HEK293 (cell line): ENCODE measurements around the gene C2orf49.
A peak's percentile ranks its signal among the peaks of the same experiment; 100 is the strongest.

Experiments used
- CTCF ChIA-PET: fragments of 350-600 bp; formaldehyde crosslinking; extraction: SDS; loops from one replicate; lab custom pipeline; 2021; ENCODE audit warnings: antibody characterized with exemption; lab: Yijun Ruan, JAX
- POLR2A ChIA-PET: fragments of 300-600 bp; formaldehyde crosslinking; extraction: SDS; loops from one replicate; lab custom pipeline; 2020; ENCODE audit warnings: antibody characterized with exemption, inconsistent platforms; lab: Yijun Ruan, JAX
- H3K27ac ChIP-seq: fragments of 200-500 bp; sonication (Bioruptor generic); 2 replicates; pipeline ENCODE4 v1.5.1; 2014; ENCODE audit warnings: low read depth, low read length, control low read depth, inconsistent platforms; ENCODE audit errors: extremely low read depth
- H3K36me3 ChIP-seq, 2 experiments: fragments of 200-500 bp in 1 of 2; sonication (Bioruptor generic) in 1 of 2; 1 replicate in 1 of 2; 2 replicates in 1 of 2; pipeline ENCODE4 v1.5.1; 2014 to 2017; ENCODE audit warnings: inconsistent platforms in 2 of 2, low read length in 2 of 2; ENCODE audit not compliant: control insufficient read depth in 2 of 2, insufficient read depth in 1 of 2
- H3K4me1 ChIP-seq: fragments of 200-500 bp; sonication (Bioruptor generic); 2 replicates; pipeline ENCODE4 v1.5.1; 2014; ENCODE audit warnings: mild to moderate bottlenecking, low read length, inconsistent platforms; ENCODE audit not compliant: control insufficient read depth, insufficient read depth
- H3K4me3 ChIP-seq: 2 replicates; pipeline ENCODE4 v1.5.1; 2011; ENCODE audit warnings: low read depth, mild to moderate bottlenecking, control low read depth, low read length, moderate library complexity
- H3K9me3 ChIP-seq: fragments of 200-500 bp; sonication (Bioruptor generic); 2 replicates; pipeline ENCODE4 v1.5.1; 2014; ENCODE audit warnings: low read depth, low read length, inconsistent platforms; ENCODE audit not compliant: control insufficient read depth, insufficient read depth
- FEZF1 ChIP-seq: fragments of 450-650 bp; formaldehyde crosslinking; IDR thresholded peaks from 2 replicates; pipeline ENCODE4 v1.5.1; 2016; ENCODE audit warnings: missing biosample characterization, missing genetic modification characterization
- HOXD13 ChIP-seq: sonication (generic); formaldehyde crosslinking; IDR thresholded peaks from 2 replicates; pipeline ENCODE4 v1.8.0; 2022; ENCODE audit warnings: missing genetic modification reagents, borderline replicate concordance
- IKZF3 ChIP-seq: fragments of 450-650 bp; IDR thresholded peaks from 2 replicates; pipeline ENCODE4 v1.5.0; 2018; ENCODE audit warnings: missing biosample characterization, mild to moderate bottlenecking, missing genetic modification characterization, moderate library complexity
- KLF17 ChIP-seq: fragments of 450-650 bp; formaldehyde crosslinking; IDR thresholded peaks from 2 replicates; pipeline ENCODE4 v1.5.1; 2016; ENCODE audit warnings: missing biosample characterization, missing genetic modification characterization
- MZF1 ChIP-seq: fragments of 450-650 bp; formaldehyde crosslinking; IDR thresholded peaks from 2 replicates; pipeline ENCODE4 v1.5.1; 2017; ENCODE audit warnings: missing biosample characterization, missing genetic modification characterization, borderline replicate concordance
- OSR2 ChIP-seq: fragments of 450-650 bp; formaldehyde crosslinking; IDR thresholded peaks from 2 replicates; pipeline ENCODE4 v1.5.1; 2016; ENCODE audit warnings: missing biosample characterization, missing genetic modification characterization
- PATZ1 ChIP-seq: fragments of 450-650 bp; formaldehyde crosslinking; IDR thresholded peaks from 2 replicates; pipeline ENCODE4 v1.5.1; 2016; ENCODE audit warnings: missing biosample characterization, missing genetic modification characterization
- SCRT2 ChIP-seq: fragments of 450-650 bp; formaldehyde crosslinking; IDR thresholded peaks from 2 replicates; pipeline ENCODE4 v1.5.1; 2016; ENCODE audit warnings: missing biosample characterization, missing genetic modification characterization
- SP3 ChIP-seq: fragments of 450-650 bp; formaldehyde crosslinking; IDR thresholded peaks from 2 replicates; pipeline ENCODE4 v1.5.1; 2016; ENCODE audit warnings: missing biosample characterization, missing genetic modification characterization
- SP7 ChIP-seq: fragments of 450-650 bp; formaldehyde crosslinking; IDR thresholded peaks from 2 replicates; pipeline ENCODE4 v1.5.1; 2016; ENCODE audit warnings: missing biosample characterization, missing genetic modification characterization
- TRIM28 ChIP-seq: IDR thresholded peaks from 2 replicates; pipeline ENCODE4 v1.6.1; 2011; ENCODE audit warnings: low read length, control low read depth, borderline replicate concordance
- ZFP3 ChIP-seq: fragments of 450-650 bp; formaldehyde crosslinking; IDR thresholded peaks from 2 replicates; pipeline ENCODE4 v1.5.1; 2016; ENCODE audit warnings: low read depth, missing biosample characterization, missing genetic modification characterization
- ZFP41 ChIP-seq: fragments of 450-650 bp; formaldehyde crosslinking; IDR thresholded peaks from 2 replicates; pipeline ENCODE4 v1.5.1; 2016; ENCODE audit warnings: missing biosample characterization, missing genetic modification characterization, borderline replicate concordance
- ZIC2 ChIP-seq: fragments of 450-650 bp; formaldehyde crosslinking; IDR thresholded peaks from 2 replicates; pipeline ENCODE4 v1.5.1; 2016; ENCODE audit warnings: missing biosample characterization, missing genetic modification characterization
- ZNF133 ChIP-seq: fragments of 450-650 bp; formaldehyde crosslinking; IDR thresholded peaks from 2 replicates; pipeline ENCODE4 v1.5.1; 2016; ENCODE audit warnings: missing biosample characterization, missing genetic modification characterization
- ZNF155 ChIP-seq: fragments of 450-650 bp; formaldehyde crosslinking; IDR thresholded peaks from 2 replicates; pipeline ENCODE4 v1.5.1; 2016; ENCODE audit warnings: missing biosample characterization, missing genetic modification characterization
- ZNF18 ChIP-seq: fragments of 450-650 bp; formaldehyde crosslinking; IDR thresholded peaks from 2 replicates; pipeline ENCODE4 v1.5.1; 2016; ENCODE audit warnings: missing biosample characterization, missing genetic modification characterization
- ZNF248 ChIP-seq: fragments of 450-650 bp; formaldehyde crosslinking; IDR thresholded peaks from 2 replicates; pipeline ENCODE4 v1.5.1; 2017; ENCODE audit warnings: missing biosample characterization, missing genetic modification characterization
- ZNF280C ChIP-seq: fragments of 450-650 bp; formaldehyde crosslinking; IDR thresholded peaks from 2 replicates; pipeline ENCODE4 v1.5.1; 2016; ENCODE audit warnings: missing biosample characterization, missing genetic modification characterization
- ZNF302 ChIP-seq: fragments of 450-650 bp; formaldehyde crosslinking; IDR thresholded peaks from 2 replicates; pipeline ENCODE4 v1.5.1; 2016; ENCODE audit warnings: missing biosample characterization, missing genetic modification characterization, low read depth
- ZNF488 ChIP-seq: fragments of 450-650 bp; formaldehyde crosslinking; IDR thresholded peaks from 2 replicates; pipeline ENCODE4 v1.5.1; 2016; ENCODE audit warnings: missing biosample characterization, missing genetic modification characterization
- ZNF501 ChIP-seq: fragments of 450-650 bp; formaldehyde crosslinking; IDR thresholded peaks from 2 replicates; pipeline ENCODE4 v1.5.1; 2016; ENCODE audit warnings: missing biosample characterization, missing genetic modification characterization
- ZNF521 ChIP-seq: fragments of 450-650 bp; formaldehyde crosslinking; IDR thresholded peaks from 2 replicates; pipeline ENCODE4 v1.5.1; 2017; ENCODE audit warnings: missing biosample characterization, mild to moderate bottlenecking, missing genetic modification characterization
- ZNF555 ChIP-seq: fragments of 450-650 bp; formaldehyde crosslinking; conservative IDR thresholded peaks from 2 replicates; pipeline ENCODE4 v1.5.1; 2017; ENCODE audit warnings: missing biosample characterization, mild to moderate bottlenecking, missing genetic modification characterization, inconsistent platforms
- ZNF600 ChIP-seq: fragments of 450-650 bp; formaldehyde crosslinking; IDR thresholded peaks from 2 replicates; pipeline ENCODE4 v1.5.1; 2016; ENCODE audit warnings: missing biosample characterization, missing genetic modification characterization
- ZNF664 ChIP-seq: fragments of 450-650 bp; formaldehyde crosslinking; IDR thresholded peaks from 2 replicates; pipeline ENCODE4 v1.5.1; 2016; ENCODE audit warnings: missing biosample characterization, missing genetic modification characterization
- ZNF692 ChIP-seq: fragments of 450-650 bp; formaldehyde crosslinking; IDR thresholded peaks from 2 replicates; pipeline ENCODE4 v1.5.1; 2016; ENCODE audit warnings: missing biosample characterization, missing genetic modification characterization
- ZNF701 ChIP-seq: fragments of 450-650 bp; formaldehyde crosslinking; IDR thresholded peaks from 2 replicates; pipeline ENCODE4 v1.5.1; 2016; ENCODE audit warnings: missing biosample characterization, missing genetic modification characterization
- ZNF707 ChIP-seq: fragments of 450-650 bp; formaldehyde crosslinking; IDR thresholded peaks from 2 replicates; pipeline ENCODE4 v1.5.1; 2016; ENCODE audit warnings: missing biosample characterization, missing genetic modification characterization
- ZNF843 ChIP-seq: fragments of 450-650 bp; formaldehyde crosslinking; IDR thresholded peaks from 2 replicates; pipeline ENCODE4 v1.5.1; 2016; ENCODE audit warnings: missing biosample characterization, missing genetic modification characterization
- ZXDB ChIP-seq: fragments of 450-650 bp; formaldehyde crosslinking; IDR thresholded peaks from 2 replicates; pipeline ENCODE4 v1.5.1; 2016; ENCODE audit warnings: missing biosample characterization, missing genetic modification characterization

Gene C2orf49

GRCh38 chr2:105320651-105321215, 16.6 kb upstream of the C2orf49 start:
- Histone ChIP-seq H3K4me3 (no peak overlapping the region), H3K4me1 (peaks cover 14% of the 10 kb centered on the region), H3K27ac (no peak overlapping the region), H3K9me3 (no peaks in the 10 kb centered on the region), H3K36me3 (peaks cover 0 to 5% of the 10 kb centered on the region in 2 experiments; a peak in 2 of 3 replicates)
- ChIA-PET POLR2A (no interaction called here), CTCF (interaction anchor here (0.5 to 0.6 kb wide), 2 partner anchors 19 to 204 kb away, joined by 3 to 4 read pairs; no protein-coding TSS in a partner anchor)
- TF ChIP-seq ZNF555 (tag by site-specific recombination) (no peak), MZF1 (peak; percentile 85), ZNF501 (no peak), ZNF701 (no peak), SCRT2 (tag by site-specific recombination) (no peak), ZNF707 (tag by site-specific recombination) (no peak), ZNF155 (tag by site-specific recombination) (no peak), OSR2 (tag by site-specific recombination) (peak; percentile 46; the same call in 1 of the 2 replicates), ZNF600 (tag by site-specific recombination) (peak; percentile 69; the same call in 1 of the 2 replicates), ZFP3 (no peak), SP7 (peak; percentile 83), KLF17 (tag by site-specific recombination) (0 out of 2 replicates have a peak, but pooled peaks have one; percentile 62), ZNF664 (no peak), ZNF843 (tag by site-specific recombination) (0 out of 2 replicates have a peak, but pooled peaks have one; percentile 33), HOXD13 (CRISPR knock-in tag) (no peak), ZFP41 (tag by site-specific recombination) (no peak), ZNF692 (tag by site-specific recombination) (no peak), IKZF3 (tag by site-specific recombination) (no peak), ZNF488 (tag by site-specific recombination) (no peak), FEZF1 (tag by site-specific recombination) (peak; percentile 36; the same call in 1 of the 2 replicates), TRIM28 (no peak), ZNF302 (tag by site-specific recombination) (no peak), PATZ1 (tag by site-specific recombination) (no peak), ZNF248 (tag by site-specific recombination) (no peak), ZXDB (tag by site-specific recombination) (0 out of 2 replicates have a peak, but pooled peaks have one; percentile 20), ZNF280C (tag by site-specific recombination) (no peak), ZNF521 (tag by site-specific recombination) (no peak), ZNF133 (no peak), ZNF18 (no peak), SP3 (tag by site-specific recombination) (no peak), ZIC2 (no peak)
